ENCODE data around the gene CDR2L. TPM values are rescaled to one million over a fixed set of nuclear protein-coding genes. Genes with fewer than 3 reads are reported as not detected.

Gene CDR2L
- total and polyA plus RNA-seq, 7 donors = 2.4 to 16.9 (median 9.3) TPM

DNA sequence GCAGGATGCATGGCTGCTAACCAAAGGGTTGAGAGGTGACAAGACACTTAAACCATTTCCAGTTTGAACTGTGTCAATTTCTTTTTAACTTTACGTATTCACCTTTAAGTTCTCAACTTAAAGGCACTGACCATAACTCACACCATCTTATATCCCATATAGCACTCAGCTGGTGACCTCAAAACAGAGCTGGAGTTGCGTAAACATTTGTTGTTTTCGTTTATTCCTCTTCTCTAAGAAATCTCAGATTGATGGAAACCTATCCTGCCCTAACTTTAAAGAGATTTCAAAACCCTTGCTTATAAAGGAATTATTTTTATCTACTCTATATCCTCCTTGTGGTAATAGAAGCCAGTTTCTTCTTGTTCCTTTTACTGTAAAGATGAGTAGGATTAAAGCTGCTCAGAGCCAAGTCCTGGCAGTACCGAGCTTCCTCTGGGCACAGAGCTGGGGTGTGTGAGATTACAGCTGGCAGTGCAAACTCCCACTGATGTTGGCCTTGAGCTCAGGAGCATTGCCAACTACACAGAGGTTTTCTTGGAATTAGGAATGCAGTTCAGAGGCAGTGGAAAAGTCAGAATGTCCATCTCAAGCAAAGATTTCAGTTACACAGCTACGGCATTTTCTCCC lies 60.9 kb downstream of the CDR2L start:
- peaks cover 0 to 35% (median 28%) of the 10 kb centered on the region in 4 donors for H3K4me1 ChIP-seq
- no peaks in the 10 kb centered on the region for H3K27me3 ChIP-seq
- intact Hi-C loops (cut with DNase I) = loop anchor here (5.0 kb wide), 2 partner anchors 61 to 134 kb away; partner anchors contain the start of genes CDR2L and SUMO2
- 38 to 50% methylated on average over 5 of the region's 5 CpGs for WGBS, 2 donors
- H3K4me3 ChIP-seq = peak overlapping the region in 3 of 4 donors; percentile 78 to 99 (median 89)
- no peak for DNase-seq
- peaks cover 0 to 32% (median 7%) of the 10 kb centered on the region in 4 donors for H3K36me3 ChIP-seq
- H3K9me3 ChIP-seq = no peaks in the 10 kb centered on the region
- peak overlapping the region; percentile 96 to 100 (median 98) for H3K27ac ChIP-seq
- no peak for TF ChIP-seq POLR2A (IDR thresholded peaks at IDR 0.05)
- no peak for TF ChIP-seq POLR2AphosphoS5 (IDR thresholded peaks at IDR 0.05)
- no peak for TF ChIP-seq EP300 (IDR thresholded peaks at IDR 0.05)
- TF ChIP-seq, protein P1, sequence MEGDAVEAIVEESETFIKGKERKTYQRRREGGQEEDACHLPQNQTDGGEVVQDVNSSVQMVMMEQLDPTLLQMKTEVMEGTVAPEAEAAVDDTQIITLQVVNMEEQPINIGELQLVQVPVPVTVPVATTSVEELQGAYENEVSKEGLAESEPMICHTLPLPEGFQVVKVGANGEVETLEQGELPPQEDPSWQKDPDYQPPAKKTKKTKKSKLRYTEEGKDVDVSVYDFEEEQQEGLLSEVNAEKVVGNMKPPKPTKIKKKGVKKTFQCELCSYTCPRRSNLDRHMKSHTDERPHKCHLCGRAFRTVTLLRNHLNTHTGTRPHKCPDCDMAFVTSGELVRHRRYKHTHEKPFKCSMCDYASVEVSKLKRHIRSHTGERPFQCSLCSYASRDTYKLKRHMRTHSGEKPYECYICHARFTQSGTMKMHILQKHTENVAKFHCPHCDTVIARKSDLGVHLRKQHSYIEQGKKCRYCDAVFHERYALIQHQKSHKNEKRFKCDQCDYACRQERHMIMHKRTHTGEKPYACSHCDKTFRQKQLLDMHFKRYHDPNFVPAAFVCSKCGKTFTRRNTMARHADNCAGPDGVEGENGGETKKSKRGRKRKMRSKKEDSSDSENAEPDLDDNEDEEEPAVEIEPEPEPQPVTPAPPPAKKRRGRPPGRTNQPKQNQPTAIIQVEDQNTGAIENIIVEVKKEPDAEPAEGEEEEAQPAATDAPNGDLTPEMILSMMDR (IDR thresholded peaks at IDR 0.05) = no peak

DNA sequence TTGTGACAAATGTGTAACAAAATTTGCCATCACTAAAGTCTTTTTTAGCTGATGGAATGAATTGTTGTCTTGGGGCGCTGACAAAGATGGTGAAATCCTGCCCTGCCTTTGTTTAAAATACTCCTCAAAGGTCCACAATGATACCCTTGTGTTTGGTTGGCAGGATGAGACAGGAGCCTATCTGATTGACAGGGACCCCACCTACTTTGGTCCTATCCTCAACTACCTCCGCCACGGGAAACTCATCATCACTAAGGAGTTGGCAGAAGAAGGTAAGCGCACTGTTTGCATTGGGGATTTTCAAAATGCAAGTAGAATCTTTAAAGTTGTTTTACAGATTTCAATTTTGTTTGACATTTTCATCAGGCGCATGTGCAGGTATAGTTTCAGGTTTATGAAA lies 61.6 kb downstream of the CDR2L start:
- no peak for DNase-seq
- Histone ChIP-seq H3K27ac (peak overlapping the region; percentile 96 to 100 (median 98)), H3K36me3 (peaks cover 0 to 39% (median 12%) of the 10 kb centered on the region in 4 donors), H3K4me3 (no peak overlapping the region), H3K9me3 (no peaks in the 10 kb centered on the region), H3K4me1 (peaks cover 0 to 35% (median 28%) of the 10 kb centered on the region in 4 donors), H3K27me3 (no peaks in the 10 kb centered on the region)
- TF ChIP-seq, protein P1 (IDR thresholded peaks at IDR 0.05) = no peak
- no peak for TF ChIP-seq EP300 (IDR thresholded peaks at IDR 0.05)
- no peak for TF ChIP-seq POLR2AphosphoS5 (IDR thresholded peaks at IDR 0.05)
- no peak for TF ChIP-seq POLR2A (IDR thresholded peaks at IDR 0.05)
- WGBS, 2 donors = 87 to 90% methylated on average over 5 of the region's 5 CpGs
- intact Hi-C loops (cut with DNase I) = loop anchor here (5.0 kb wide), 2 partner anchors 62 to 133 kb away; partner anchors contain the start of genes CDR2L and SUMO2

DNA sequence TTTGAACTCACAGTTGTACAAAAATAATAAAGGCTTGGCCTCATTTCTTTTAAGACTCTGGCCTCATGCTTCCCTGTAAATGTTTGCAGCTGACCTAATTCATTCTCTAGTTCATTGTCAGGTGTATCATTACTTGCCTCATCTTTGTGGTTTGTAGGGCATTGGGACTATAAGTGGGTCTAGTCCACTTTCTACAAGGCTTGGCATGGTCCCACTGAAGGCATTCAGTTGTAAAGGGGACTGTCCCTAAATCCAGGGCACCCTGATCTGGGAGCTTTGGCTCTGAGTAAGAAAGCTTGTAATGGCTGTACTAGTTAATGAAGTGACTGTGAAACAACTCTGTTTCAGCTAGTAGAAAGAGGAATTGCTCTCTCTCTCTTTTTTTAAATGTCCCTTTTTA lies 62.3 kb downstream of the CDR2L start:
- Histone ChIP-seq H3K9me3 (no peaks in the 10 kb centered on the region), H3K27ac (no peak overlapping the region), H3K27me3 (no peaks in the 10 kb centered on the region), H3K4me3 (no peak overlapping the region), H3K36me3 (peaks cover 0 to 46% (median 17%) of the 10 kb centered on the region in 4 donors), H3K4me1 (peaks cover 0 to 32% (median 28%) of the 10 kb centered on the region in 4 donors)
- no peak for DNase-seq
- TF ChIP-seq EP300 (IDR thresholded peaks at IDR 0.05) (no peak), POLR2AphosphoS5 (IDR thresholded peaks at IDR 0.05) (no peak), POLR2A (IDR thresholded peaks at IDR 0.05) (no peak)
- TF ChIP-seq, protein P1 (IDR thresholded peaks at IDR 0.05) = no peak
- intact Hi-C loops (cut with DNase I) = loop anchor here (5.0 kb wide), 2 partner anchors 62 to 133 kb away; partner anchors contain the start of genes CDR2L and SUMO2

GRCh38 chr17:75051941-75052340 lies 64.5 kb downstream of the CDR2L start:
- Histone ChIP-seq H3K27ac (no peak overlapping the region), H3K4me1 (peaks cover 0 to 21% (median 17%) of the 10 kb centered on the region in 4 donors), H3K27me3 (no peaks in the 10 kb centered on the region), H3K4me3 (no peak overlapping the region), H3K9me3 (no peaks in the 10 kb centered on the region), H3K36me3 (peaks cover 0 to 62% (median 19%) of the 10 kb centered on the region in 4 donors)
- no peak for TF ChIP-seq POLR2A (IDR thresholded peaks at IDR 0.05)
- no peak for TF ChIP-seq POLR2AphosphoS5 (IDR thresholded peaks at IDR 0.05)
- TF ChIP-seq EP300 (IDR thresholded peaks at IDR 0.05) = no peak
- TF ChIP-seq, protein P1 (IDR thresholded peaks at IDR 0.05) = no peak
- 83 to 88% methylated on average over 2 of the region's 2 CpGs for WGBS, 2 donors
- intact Hi-C loops (cut with DNase I) = no loop called here
- no peak for DNase-seq

Small RNA genes within 50 kb of the gene (small RNA-seq; reads per million reads assigned to genes)
- gene RN7SL573P (0 reads per million in 3 donors), gene RNU6-362P (0 reads per million in 3 donors)

Other genes with a start within 250 kb of the CDR2L start
- gene NHERF1, start 239.0 kb upstream of the CDR2L start, total RNA-seq = 10 to 100 TPM in 1 of 4 donors, 1 to 10 TPM in 3; 6.6 to 12.5 (median 7.3) TPM
- 100 to 1,000 TPM; 122 to 420 (median 194) TPM for gene NHERF1, start 239.0 kb upstream of the CDR2L start, polyA plus RNA-seq
- gene NAT9, start 211.3 kb upstream of the CDR2L start, total RNA-seq = 10 to 100 TPM; 14.3 to 29.9 (median 21.7) TPM
- 10 to 100 TPM; 11.3 to 36.4 (median 14.4) TPM for gene NAT9, start 211.3 kb upstream of the CDR2L start, polyA plus RNA-seq
- gene GRIN2C, start 127.7 kb upstream of the CDR2L start, total RNA-seq = under 1 TPM in 1 of 4 donors, not detected in 3; 0.49 TPM
- gene GRIN2C, start 127.7 kb upstream of the CDR2L start, polyA plus RNA-seq = under 1 TPM in 1 of 3 donors, not detected in 2; 0.22 TPM
- 1 to 10 TPM; 3.0 to 8.6 (median 7.1) TPM for gene FDXR, start 114.6 kb upstream of the CDR2L start, total RNA-seq
- gene FDXR, start 114.6 kb upstream of the CDR2L start, polyA plus RNA-seq = 10 to 100 TPM; 10.8 to 26.9 (median 14.6) TPM
- not detected for gene FADS6, start 94.0 kb upstream of the CDR2L start, total RNA-seq
- 1 to 10 TPM in 2 of 3 donors, under 1 TPM in 1; 0.06 to 1.8 (median 1.6) TPM for gene FADS6, start 94.0 kb upstream of the CDR2L start, polyA plus RNA-seq
- not detected for gene USH1G, start 64.4 kb upstream of the CDR2L start, total RNA-seq
- under 1 TPM in 1 of 3 donors, not detected in 2; 0.09 TPM for gene USH1G, start 64.4 kb upstream of the CDR2L start, polyA plus RNA-seq
- gene OTOP2, start 63.4 kb upstream of the CDR2L start, total RNA-seq = under 1 TPM in 2 of 4 donors, not detected in 2; 0.36 to 0.55 TPM
- 10 to 100 TPM in 1 of 3 donors, 1 to 10 TPM in 2; 4.8 to 21.0 (median 9.5) TPM for gene OTOP2, start 63.4 kb upstream of the CDR2L start, polyA plus RNA-seq
- not detected for gene OTOP3, start 51.7 kb upstream of the CDR2L start, total RNA-seq
- gene OTOP3, start 51.7 kb upstream of the CDR2L start, polyA plus RNA-seq = 1 to 10 TPM in 1 of 3 donors, under 1 TPM in 2; 0.28 to 1.8 (median 0.60) TPM
- 10 to 100 TPM in 1 of 4 donors, 1 to 10 TPM in 3; 7.1 to 21.6 (median 8.3) TPM for gene HID1, start 14.9 kb upstream of the CDR2L start, total RNA-seq
- gene HID1, start 14.9 kb upstream of the CDR2L start, polyA plus RNA-seq = 10 to 100 TPM; 23.4 to 34.8 (median 33.8) TPM
- 100 to 1,000 TPM in 1 of 4 donors, 10 to 100 TPM in 3; 46.3 to 104 (median 62.5) TPM for gene MRPL58, start 25.0 kb downstream of the CDR2L start, total RNA-seq
- gene MRPL58, start 25.0 kb downstream of the CDR2L start, polyA plus RNA-seq = 10 to 100 TPM; 36.6 to 56.9 (median 53.0) TPM
- 100 to 1,000 TPM; 303 to 480 (median 367) TPM for gene ATP5PD, start 59.3 kb downstream of the CDR2L start, total RNA-seq
- 100 to 1,000 TPM; 481 to 726 (median 592) TPM for gene ATP5PD, start 59.3 kb downstream of the CDR2L start, polyA plus RNA-seq
- gene KCTD2, start 59.6 kb downstream of the CDR2L start, total RNA-seq = 10 to 100 TPM; 19.6 to 25.5 (median 21.8) TPM
- 10 to 100 TPM; 12.5 to 24.0 (median 13.8) TPM for gene KCTD2, start 59.6 kb downstream of the CDR2L start, polyA plus RNA-seq
- gene SLC16A5, start 100.3 kb downstream of the CDR2L start, total RNA-seq = 10 to 100 TPM in 1 of 4 donors, 1 to 10 TPM in 3; 2.6 to 15.0 (median 6.4) TPM
- 10 to 100 TPM in 2 of 3 donors, 1 to 10 TPM in 1; 6.6 to 31.1 (median 13.4) TPM for gene SLC16A5, start 100.3 kb downstream of the CDR2L start, polyA plus RNA-seq
- gene ARMC7, start 122.3 kb downstream of the CDR2L start, total RNA-seq = 1 to 10 TPM; 3.2 to 7.8 (median 4.3) TPM
- 10 to 100 TPM; 15.0 to 18.9 (median 16.6) TPM for gene ARMC7, start 122.3 kb downstream of the CDR2L start, polyA plus RNA-seq
- 100 to 1,000 TPM in 1 of 4 donors, 10 to 100 TPM in 3; 60.7 to 109 (median 82.4) TPM for gene NT5C, start 144.1 kb downstream of the CDR2L start, total RNA-seq
- 100 to 1,000 TPM; 102 to 116 (median 110) TPM for gene NT5C, start 144.1 kb downstream of the CDR2L start, polyA plus RNA-seq
- gene JPT1, start 166.9 kb downstream of the CDR2L start, total RNA-seq = 10 to 100 TPM; 17.5 to 19.1 (median 18.8) TPM
- 100 to 1,000 TPM; 361 to 627 (median 471) TPM for gene JPT1, start 166.9 kb downstream of the CDR2L start, polyA plus RNA-seq
- 100 to 1,000 TPM in 1 of 4 donors, 10 to 100 TPM in 3; 63.0 to 109 (median 87.1) TPM for gene SUMO2, start 195.3 kb downstream of the CDR2L start, total RNA-seq
- 100 to 1,000 TPM in 2 of 3 donors, 10 to 100 TPM in 1; 69.9 to 130 (median 117) TPM for gene SUMO2, start 195.3 kb downstream of the CDR2L start, polyA plus RNA-seq
- gene NUP85, start 218.0 kb downstream of the CDR2L start, total RNA-seq = 10 to 100 TPM; 21.1 to 32.2 (median 29.7) TPM
- 10 to 100 TPM; 31.0 to 48.6 (median 42.8) TPM for gene NUP85, start 218.0 kb downstream of the CDR2L start, polyA plus RNA-seq